Motor neuron (in vitro differentiated cells): ENCODE results near the gene TBXA2R. TPM values are rescaled to one million over a fixed set of nuclear protein-coding genes. Genes with fewer than 3 reads are reported as not detected.
"Not testable (repeated sequence)": the region's sequence is repeated elsewhere in the genome, so short reads cannot be mapped to it uniquely, and the experiment has no call there.

Experiments used
- ATAC-seq, 8 experiments: fragments of 200-7000 bp; cut with Tn5 transposase; replicated peaks in 6 of 8; 2 replicates each; pipeline ENCODE4 v1.8.0; 2021; ENCODE audit warnings: mild to moderate bottlenecking in 8 of 8, moderate library complexity in 8 of 8
- H3K27ac ChIP-seq, 2 donors: fragments of 250-450 bp; sonication (Bioruptor Pico); 2 replicates each; pipeline ENCODE4 v1.9.0; 2021; ENCODE audit warnings: antibody characterized with exemption in 2 of 2, mild to moderate bottlenecking in 2 of 2, moderate library complexity in 1 of 2
- H3K4me1 ChIP-seq, 2 donors: fragments of 250-450 bp; sonication (Bioruptor Pico); replicated peaks in 1 of 2; 2 replicates each; pipeline ENCODE4 v1.6.1; 2021; ENCODE audit warnings: antibody characterized with exemption in 2 of 2, mild to moderate bottlenecking in 2 of 2, moderate library complexity in 1 of 2
- H3K4me3 ChIP-seq, 5 donors: fragments of 250-450 bp; sonication (Bioruptor Pico); 2 replicates each; pipeline ENCODE4 v1.9.0; 2021; ENCODE audit warnings: antibody characterized with exemption in 5 of 5, mild to moderate bottlenecking in 5 of 5, moderate library complexity in 4 of 5
- WGBS, 10 experiments: fragments of 450-650 bp; shearing (Covaris generic); methylation state at CpG; one replicate each; pipeline ENCODE4 v1.0.0; 2022; 5-methylcytosine and 5-hydroxymethylcytosine counted together
- in situ Hi-C, 9 experiments: fragments of 400-800 bp; cut with MboI; loops; one replicate each; pipeline ENCODE4 v1.15.0; 2021; ENCODE audit warnings: low sequenced_read_pairs in 9 of 9, low pct_unique_long_range_greater_than_20kb in 2 of 9; ENCODE audit not compliant: unreplicated experiment in 9 of 9
- total RNA-seq, 8 experiments: library from RNA; unstranded; fragments of 300-600 nt; gene quantifications; 2 replicates each; pipeline versions ENCODE4 v1.2.3 to v1.2.4, GENCODE V29; 2022

Gene TBXA2R
- total RNA-seq, 8 experiments from 2014 or later = 0.07 to 0.62 (median 0.36) TPM; not detected in 1

- in situ Hi-C loops = no loop called here
- H3K4me3 ChIP-seq = no peak overlapping the region
- H3K27ac ChIP-seq = no peak overlapping the region
- no peak for ATAC-seq
- WGBS, 10 experiments = 70% methylated on average over 2 of the region's 20 CpGs; no CpG with 5 or more reads in 9 of the 10 experiments
- no peaks in the 10 kb centered on the region for H3K4me1 ChIP-seq
Measured at GRCh38 chr19:3636962-3637361, 30.3 kb upstream of the TBXA2R start.

DNA sequence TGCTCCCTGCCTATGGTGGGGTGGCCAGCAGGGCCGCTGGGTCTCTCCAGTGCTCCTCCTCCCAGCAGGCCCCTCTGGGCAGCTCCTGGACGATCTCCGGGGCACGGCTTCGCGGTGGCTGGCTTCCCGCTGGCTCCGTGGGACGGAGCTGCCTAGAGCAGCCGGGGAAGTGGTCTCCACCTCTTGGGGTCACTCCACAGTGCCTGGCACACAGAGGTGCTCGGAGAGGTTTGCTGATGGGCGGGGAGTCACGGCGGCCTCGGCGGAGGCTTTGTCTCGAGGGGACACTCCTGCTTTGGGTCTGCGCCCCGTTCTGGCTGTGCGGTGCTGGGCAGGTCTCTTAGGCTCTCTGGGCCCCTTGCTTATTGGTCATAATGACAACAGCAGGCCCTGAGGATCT lies 29.8 kb upstream of the TBXA2R start:
- Histone ChIP-seq H3K4me1 (no peaks in the 10 kb centered on the region), H3K4me3 (no peak overlapping the region), H3K27ac (no peak overlapping the region)
- WGBS, 10 experiments = 67% methylated on average over 2 of the region's 20 CpGs; no CpG with 5 or more reads in 9 of the 10 experiments
- in situ Hi-C loops = no loop called here
- ATAC-seq = no peak

- H3K4me3 ChIP-seq = no peak overlapping the region
- whole genome bisulfite sequencing, 10 experiments = 64 to 87% (median 81%) methylated on average over 2 to 3 of the region's 19 CpGs; no CpG with 5 or more reads in 7 of the 10 experiments
- no peaks in the 10 kb centered on the region for H3K4me1 ChIP-seq
- in situ Hi-C loops = no loop called here
- H3K27ac ChIP-seq = no peak overlapping the region
- ATAC-seq = no peak
Measured at GRCh38 chr19:3634496-3635045, 27.9 kb upstream of the TBXA2R start.

DNA sequence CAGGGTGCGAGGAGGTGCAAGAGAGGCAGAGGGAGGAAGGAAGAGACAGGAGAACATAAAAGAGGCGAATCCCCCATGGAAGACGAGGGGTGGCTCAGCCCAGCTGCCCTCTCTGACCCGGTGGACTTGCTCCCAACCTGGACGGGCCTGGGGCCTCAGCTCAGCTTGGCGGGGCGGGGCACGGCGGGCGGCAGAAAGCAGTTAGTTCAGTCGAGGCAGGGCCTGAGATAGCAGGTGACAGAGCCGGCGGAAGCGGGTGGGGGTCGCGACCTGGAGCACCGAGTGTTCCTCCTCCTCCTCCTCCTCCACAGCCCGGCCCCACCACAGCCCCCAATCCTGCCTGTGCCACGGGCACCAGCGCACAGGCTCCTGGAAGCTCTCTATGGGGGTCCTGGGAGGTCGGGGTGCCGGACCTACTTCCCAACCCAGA lies 26.9 kb upstream of the TBXA2R start:
- ATAC-seq = no peak
- Histone ChIP-seq H3K4me1 (no peaks in the 10 kb centered on the region), H3K4me3 (no peak overlapping the region), H3K27ac (no peak overlapping the region)
- in situ Hi-C loops = no loop called here
- 80 to 100% (median 100%) methylated on average over 1 to 7 of the region's 22 CpGs; no CpG with 5 or more reads in 7 of the 10 experiments for WGBS, 10 experiments

DNA sequence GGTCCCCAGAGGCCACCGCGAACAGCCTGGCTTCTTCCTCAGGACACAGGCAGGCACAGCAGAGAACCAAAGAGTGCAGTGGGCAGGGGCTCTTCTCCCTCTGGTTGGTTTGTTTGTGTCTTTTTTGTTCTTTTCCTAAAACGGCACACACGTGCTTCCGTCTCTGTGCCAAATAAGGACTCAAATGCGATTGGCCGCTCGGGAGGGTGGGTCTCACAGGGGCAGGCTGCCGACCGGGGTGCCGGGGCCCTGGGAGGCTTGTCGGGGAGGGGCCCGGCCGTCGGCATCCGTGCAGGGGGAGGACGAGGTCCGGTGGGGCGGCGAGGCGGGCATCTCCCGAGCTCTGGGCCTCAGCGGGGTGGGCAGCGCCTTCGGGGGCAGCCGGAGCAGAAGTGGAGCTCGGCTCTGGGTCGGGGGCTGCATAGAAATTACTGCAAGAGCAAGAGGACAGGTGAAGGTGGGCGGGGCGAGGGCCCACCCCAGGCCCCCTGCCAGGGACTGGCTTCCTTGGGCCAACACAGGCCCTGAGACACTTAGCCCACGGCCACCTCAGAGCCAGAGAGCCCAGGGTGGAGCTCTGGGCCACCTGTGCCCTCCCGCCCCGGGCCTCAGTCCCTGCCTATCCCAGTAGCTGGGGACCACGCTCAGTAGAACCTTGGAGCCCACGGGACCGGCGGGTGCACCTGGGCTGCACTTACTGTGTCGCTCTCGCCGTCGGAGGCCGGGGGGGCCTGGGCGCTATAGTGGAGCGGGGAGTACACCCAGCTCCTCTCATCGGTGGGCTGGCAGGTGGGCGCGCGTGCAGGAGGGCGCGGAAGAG lies 26.3 kb upstream of the TBXA2R start:
- Histone ChIP-seq H3K4me3 (no peak overlapping the region), H3K4me1 (no peaks in the 10 kb centered on the region), H3K27ac (no peak overlapping the region)
- ATAC-seq = peak in 3 of 8 experiments; percentile 9 to 10 (median 10)
- 72 to 100% (median 98%) methylated on average over 1 to 6 of the region's 50 CpGs; no CpG with 5 or more reads in 6 of the 10 experiments for WGBS, 10 experiments
- in situ Hi-C loops = no loop called here

DNA sequence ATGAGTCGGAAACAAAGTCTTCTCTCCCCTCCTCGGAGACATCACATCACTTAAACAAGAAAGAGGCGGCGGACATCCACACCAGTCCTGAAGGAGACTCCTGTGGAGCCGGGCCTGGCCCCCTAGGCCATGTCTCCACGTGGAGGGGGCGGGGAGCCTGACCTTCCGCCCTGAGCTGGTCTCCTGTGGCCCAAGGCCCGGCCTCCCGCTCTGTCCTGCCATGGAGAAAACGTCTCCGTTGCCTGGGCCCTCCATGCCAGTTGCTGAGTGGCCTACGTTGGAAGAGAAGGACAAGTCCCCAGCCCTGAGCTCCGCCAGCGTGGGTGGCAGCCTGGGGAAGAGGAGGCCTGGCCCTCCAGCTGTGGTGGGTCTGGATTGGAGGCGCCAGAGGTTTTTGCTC lies 25.4 kb upstream of the TBXA2R start:
- WGBS, 10 experiments = 67 to 100% (median 88%) methylated on average over 3 to 10 of the region's 16 CpGs; no CpG with 5 or more reads in 5 of the 10 experiments
- Histone ChIP-seq H3K4me3 (no peak overlapping the region), H3K27ac (no peak overlapping the region), H3K4me1 (no peaks in the 10 kb centered on the region)
- no peak for ATAC-seq
- in situ Hi-C loops = no loop called here

DNA sequence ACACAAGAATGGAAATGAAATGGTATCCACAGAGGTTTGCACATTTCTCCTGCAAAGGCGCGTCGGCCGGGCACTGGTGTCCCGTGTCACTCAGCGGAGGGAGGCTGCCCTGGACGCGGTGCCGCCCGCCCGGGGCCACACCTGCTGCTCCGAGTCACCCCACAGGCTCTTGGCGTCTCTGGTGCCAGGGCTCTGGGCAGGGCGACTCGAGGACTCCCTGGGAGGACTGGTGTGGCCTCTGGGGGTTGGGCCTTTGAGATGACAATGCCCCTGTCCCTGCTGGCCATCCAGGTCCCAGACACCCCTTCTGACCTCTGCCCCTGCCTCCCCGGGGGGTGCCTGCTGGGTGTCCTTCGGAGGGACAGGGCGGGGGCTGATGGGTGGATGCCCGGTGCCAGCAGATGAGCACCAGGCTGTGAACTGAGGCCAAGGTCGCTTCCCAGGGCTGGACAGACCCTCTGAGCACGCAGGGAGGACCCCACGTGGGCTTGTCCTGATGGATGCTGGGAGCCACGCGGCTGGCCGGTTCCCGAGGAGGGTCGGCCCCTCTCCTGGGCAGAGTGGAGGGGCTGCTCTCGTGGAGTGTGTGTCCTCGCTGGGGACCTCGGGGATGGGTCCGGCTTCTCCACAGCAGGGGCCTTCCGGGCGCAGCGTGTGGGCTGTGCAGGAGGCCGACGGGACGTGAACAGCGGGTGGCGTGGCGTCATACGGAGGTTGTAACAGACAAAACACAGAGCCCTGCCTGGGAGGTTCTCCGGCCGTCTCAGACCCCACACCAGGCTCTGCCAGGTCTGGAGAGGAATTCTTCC lies 24.6 kb upstream of the TBXA2R start:
- no peak for ATAC-seq
- H3K4me1 ChIP-seq = no peaks in the 10 kb centered on the region
- no peak overlapping the region for H3K27ac ChIP-seq
- 80% methylated on average over 1 to 5 of the region's 43 CpGs; no CpG with 5 or more reads in 7 of the 10 experiments for WGBS, 10 experiments
- in situ Hi-C loops = no loop called here
- no peak overlapping the region for H3K4me3 ChIP-seq

GRCh38 chr19:3628766-3629165 lies 22.1 kb upstream of the TBXA2R start:
- H3K27ac ChIP-seq, H3K4me1 ChIP-seq, ATAC-seq, in situ Hi-C loops, H3K4me3 ChIP-seq: not testable (repeated sequence)
- WGBS, 10 experiments = 25 to 100% (median 77%) methylated on average over 2 to 7 of the region's 9 CpGs; no CpG with 5 or more reads in 3 of the 10 experiments

DNA sequence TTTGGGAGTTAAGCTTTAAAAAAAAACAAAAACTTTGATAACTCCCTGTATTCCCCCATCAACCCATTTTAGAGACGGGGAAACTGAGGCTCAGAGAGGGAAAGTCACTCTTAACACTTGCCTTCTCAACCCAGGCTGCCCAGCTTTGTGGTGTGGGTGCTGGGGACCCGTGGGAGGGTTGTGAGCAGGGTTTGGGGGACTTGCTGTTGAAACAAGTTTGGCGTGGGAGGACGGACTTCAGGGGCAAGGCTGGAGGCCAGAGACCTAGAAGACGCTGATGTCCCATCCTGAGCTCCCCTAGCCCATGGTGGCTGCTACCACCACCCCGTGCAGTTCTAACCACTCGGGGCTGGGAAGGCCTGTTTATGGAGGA lies 20.7 kb upstream of the TBXA2R start:
- Histone ChIP-seq H3K27ac (no peak overlapping the region), H3K4me3 (peak overlapping the region; percentile 75 to 97 (median 93)), H3K4me1 (peaks cover 7 to 9% of the 10 kb centered on the region in 2 donors)
- no peak for ATAC-seq
- in situ Hi-C loops = no loop called here
- 0 to 100% (median 0%) methylated on average over 1 of the region's 7 CpGs; no CpG with 5 or more reads in 7 of the 10 experiments for WGBS, 10 experiments

DNA sequence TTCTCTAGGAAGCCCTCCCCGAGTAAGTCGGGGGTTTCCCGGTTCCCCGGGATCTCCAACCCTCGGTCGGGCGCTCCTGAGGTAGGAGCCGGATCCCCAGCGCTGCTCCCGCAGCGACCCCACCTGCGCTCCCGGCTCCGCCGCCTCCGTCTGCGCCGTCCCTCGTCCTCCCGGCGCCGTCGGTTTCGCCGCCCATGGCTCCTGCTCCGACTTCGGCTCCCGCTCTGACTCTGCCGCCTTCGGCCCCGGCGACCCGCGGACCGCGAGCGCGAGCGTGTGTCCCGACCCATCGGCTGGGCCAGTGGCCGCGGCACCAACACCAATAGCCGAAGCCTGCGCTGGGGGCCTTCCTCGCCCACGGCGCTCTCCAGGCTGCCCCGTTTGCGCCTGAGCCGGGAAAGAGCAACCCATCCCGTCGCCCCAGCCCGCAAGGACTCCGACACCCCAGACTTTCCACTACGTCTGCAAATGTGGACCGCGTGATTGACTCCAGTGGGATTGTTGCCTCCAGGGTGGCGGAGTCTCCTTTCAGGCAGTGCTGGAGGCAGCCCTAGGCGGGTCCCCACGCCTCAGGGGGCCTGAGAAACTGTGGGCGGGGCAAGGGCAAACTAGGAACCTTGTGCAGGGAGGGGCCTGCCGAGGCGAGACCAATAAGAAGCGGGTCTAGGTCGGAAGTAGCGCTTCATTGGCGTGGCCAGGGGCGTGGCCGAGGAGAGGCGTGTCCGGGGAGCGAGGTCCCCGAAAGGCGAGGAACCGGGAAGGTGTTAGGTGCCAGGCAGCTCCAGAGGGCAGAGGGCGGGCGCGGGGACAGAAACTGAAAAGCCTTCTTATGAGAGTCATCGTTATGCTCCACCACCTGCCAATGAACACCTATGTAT lies 20.0 kb upstream of the TBXA2R start, which contains the start of gene CACTIN:
CACTIN (minus strand) TSS at position 318 of the 878 bp plus-strand sequence; CDS start at position 290, 28 bp downstream.
- in situ Hi-C loops = no loop called here
- WGBS, 10 experiments = 0 to 4% (median 0%) methylated on average over 1 to 10 of the region's 80 CpGs; no CpG with 5 or more reads in 4 of the 10 experiments
- peak; percentile 87 to 95 (median 91) for ATAC-seq
- Histone ChIP-seq H3K27ac (peak within 1 kb of the TSS; percentile 98 to 100), H3K4me3 (peak within 1 kb of the TSS; percentile 75 to 97 (median 93)), H3K4me1 (peaks cover 7 to 9% of the 10 kb centered on the region in 2 donors)

GRCh38 chr19:3625996-3626472 lies 19.4 kb upstream of the TBXA2R start:
- peak in 3 of 8 experiments; percentile 8 to 29 (median 18) for ATAC-seq
- WGBS, 10 experiments = 0 to 13% (median 0%) methylated on average over 1 to 7 of the region's 21 CpGs; no CpG with 5 or more reads in 1 of the 10 experiments
- Histone ChIP-seq H3K4me1 (peaks cover 7 to 9% of the 10 kb centered on the region in 2 donors), H3K27ac (peak overlapping the region; percentile 98 to 100), H3K4me3 (peak overlapping the region; percentile 75 to 97 (median 93))
- in situ Hi-C loops = no loop called here

DNA sequence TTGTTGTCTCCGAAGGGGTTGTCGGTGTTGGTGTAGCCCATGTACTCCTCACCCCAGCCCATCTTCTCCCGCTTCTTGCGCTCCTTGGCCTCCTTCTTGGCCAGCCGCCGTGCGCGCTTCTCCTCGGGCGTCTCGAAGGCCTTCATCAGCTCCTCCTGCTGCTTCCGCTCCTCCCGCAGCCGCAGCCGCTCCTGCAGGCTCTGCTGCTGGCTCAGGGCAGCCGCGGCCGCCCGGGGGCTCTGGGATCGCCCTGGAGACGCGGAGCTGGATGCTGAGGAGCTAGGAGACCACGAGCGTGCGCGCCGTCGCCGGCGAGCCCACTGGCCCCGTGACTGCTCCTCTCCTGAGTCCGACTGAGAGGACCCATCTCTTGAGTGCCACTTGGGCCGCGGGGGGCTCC lies 17.0 kb upstream of the TBXA2R start:
- H3K4me3 ChIP-seq = no peak overlapping the region
- in situ Hi-C loops = loop anchor here in 1 of 9 experiments (25.0 kb wide), 1 partner anchor 311 kb away; no protein-coding TSS in a partner anchor
- H3K27ac ChIP-seq = no peak overlapping the region
- ATAC-seq = no peak
- WGBS, 10 experiments = 88 to 100% (median 96%) methylated on average over 1 to 21 of the region's 34 CpGs; no CpG with 5 or more reads in 6 of the 10 experiments
- peaks cover 7 to 9% of the 10 kb centered on the region in 2 donors for H3K4me1 ChIP-seq
